Bronchial epithelial cell (primary cell): ENCODE data around the gene FNBP1. TPM values are rescaled to one million over a fixed set of nuclear protein-coding genes. Genes with fewer than 3 reads are reported as not detected.

Source experiments
- DNase-seq: peaks from one replicate; pipeline ENCODE4 v3.0.0-alpha.2; 2010; ENCODE audit warnings: low read depth
- FAIRE-seq: peaks from 2 replicates; lab custom pipeline; 2011; peaks lifted over from hg19 to GRCh38; lab: Jason Lieb, UNC
- H3K27me3 ChIP-seq: 2 replicates; pipeline ENCODE4 v1.5.1; 2011; ENCODE audit warnings: low read length; ENCODE audit not compliant: control insufficient read depth, insufficient read depth
- H3K36me3 ChIP-seq: 2 replicates; pipeline ENCODE4 v1.5.1; 2011; ENCODE audit warnings: low read length; ENCODE audit not compliant: control insufficient read depth, insufficient read depth
- H3K4me3 ChIP-seq: 2 replicates; pipeline ENCODE4 v1.5.1; 2011; ENCODE audit warnings: mild to moderate bottlenecking, low read depth, low read length, control low read depth
- total RNA-seq: library from RNA; depleted of rRNA; stranded (reverse); fragments of >200 nt; gene quantifications from 2 replicates; pipeline ENCODE4 v1.2.1, GENCODE V29; 2014
- TF ChIP-seq, protein P1 (sequence below): IDR thresholded peaks from 2 replicates; pipeline ENCODE4 v1.5.1; 2011; ENCODE audit warnings: mild to moderate bottlenecking, moderate library complexity, low read length, control low read depth, inconsistent platforms; ENCODE audit not compliant: insufficient read depth, severe bottlenecking

Gene FNBP1
- total RNA-seq, 1 donor from 2014 or later: 13.4 TPM

DNA sequence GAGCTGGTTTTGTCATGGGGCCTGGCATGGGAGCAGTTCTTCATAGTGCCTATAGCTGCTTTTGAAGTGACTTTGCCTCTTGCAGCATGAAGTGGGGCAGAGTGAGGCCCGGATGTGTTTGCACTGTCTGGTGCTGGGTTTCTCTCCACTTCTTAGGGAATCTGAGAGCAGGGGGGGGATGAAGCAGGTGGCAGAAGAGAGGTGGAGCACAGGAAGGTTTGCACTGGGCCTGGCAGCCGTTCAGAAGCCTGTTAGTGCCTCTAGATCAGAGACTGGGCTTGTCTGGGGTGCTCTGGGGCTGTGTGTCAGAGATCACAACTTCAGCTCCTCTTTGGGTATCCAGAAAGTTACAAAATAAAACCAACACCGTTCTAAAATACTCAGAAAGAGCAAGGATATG lies 189.4 kb downstream of the FNBP1 start:
- Histone ChIP-seq H3K27me3 (no peaks in the 10 kb centered on the region), H3K36me3 (peaks cover 30% of the 10 kb centered on the region), H3K4me3 (no peak overlapping the region)
- FAIRE-seq: no peak
- no peak for DNase-seq
- TF ChIP-seq, protein P1, sequence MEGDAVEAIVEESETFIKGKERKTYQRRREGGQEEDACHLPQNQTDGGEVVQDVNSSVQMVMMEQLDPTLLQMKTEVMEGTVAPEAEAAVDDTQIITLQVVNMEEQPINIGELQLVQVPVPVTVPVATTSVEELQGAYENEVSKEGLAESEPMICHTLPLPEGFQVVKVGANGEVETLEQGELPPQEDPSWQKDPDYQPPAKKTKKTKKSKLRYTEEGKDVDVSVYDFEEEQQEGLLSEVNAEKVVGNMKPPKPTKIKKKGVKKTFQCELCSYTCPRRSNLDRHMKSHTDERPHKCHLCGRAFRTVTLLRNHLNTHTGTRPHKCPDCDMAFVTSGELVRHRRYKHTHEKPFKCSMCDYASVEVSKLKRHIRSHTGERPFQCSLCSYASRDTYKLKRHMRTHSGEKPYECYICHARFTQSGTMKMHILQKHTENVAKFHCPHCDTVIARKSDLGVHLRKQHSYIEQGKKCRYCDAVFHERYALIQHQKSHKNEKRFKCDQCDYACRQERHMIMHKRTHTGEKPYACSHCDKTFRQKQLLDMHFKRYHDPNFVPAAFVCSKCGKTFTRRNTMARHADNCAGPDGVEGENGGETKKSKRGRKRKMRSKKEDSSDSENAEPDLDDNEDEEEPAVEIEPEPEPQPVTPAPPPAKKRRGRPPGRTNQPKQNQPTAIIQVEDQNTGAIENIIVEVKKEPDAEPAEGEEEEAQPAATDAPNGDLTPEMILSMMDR: no peak

DNA sequence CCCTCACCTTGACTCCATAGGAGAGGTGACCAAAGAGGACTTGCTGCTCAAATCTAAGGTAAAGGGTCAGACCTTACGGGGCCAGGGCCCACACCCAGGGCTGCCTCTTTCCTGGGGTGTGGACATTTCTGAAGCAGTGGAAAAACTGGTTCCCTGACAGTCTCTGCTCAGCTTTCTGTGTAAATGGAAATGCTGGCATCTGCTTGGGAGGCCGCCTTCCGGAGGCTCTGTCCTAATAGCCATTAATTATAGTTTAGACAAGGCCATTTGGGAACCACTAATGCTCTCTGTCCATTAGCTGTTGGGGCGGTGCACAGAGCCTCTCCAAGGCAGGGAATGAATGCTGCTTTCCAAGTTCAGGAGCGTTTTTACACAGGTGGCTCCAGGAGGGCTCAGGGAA lies 190.4 kb downstream of the FNBP1 start:
- FAIRE-seq: no peak
- Histone ChIP-seq H3K36me3 (peaks cover 26% of the 10 kb centered on the region), H3K27me3 (no peaks in the 10 kb centered on the region), H3K4me3 (no peak overlapping the region)
- no peak for DNase-seq
- TF ChIP-seq, protein P1: no peak

DNA sequence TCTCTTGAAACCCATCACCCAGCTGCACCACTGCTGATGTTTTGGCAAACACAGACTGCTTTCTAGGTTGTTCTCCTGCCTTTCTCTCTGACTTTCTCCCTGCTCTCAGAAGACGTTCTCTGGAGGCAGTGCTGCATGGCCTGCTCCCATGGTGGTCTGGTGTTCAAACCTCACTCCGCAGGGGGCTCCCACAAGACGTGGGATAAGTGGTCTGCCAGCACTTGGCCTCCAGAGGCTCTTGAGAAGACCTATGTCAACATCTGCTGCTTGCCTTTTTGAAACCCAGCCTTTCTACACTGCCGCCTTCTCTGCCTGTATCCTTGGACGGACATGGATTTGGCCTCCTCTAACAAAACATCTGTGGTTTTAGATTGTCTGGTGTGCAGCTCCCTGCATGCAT lies 191.2 kb downstream of the FNBP1 start:
- Histone ChIP-seq H3K4me3 (no peak overlapping the region), H3K36me3 (peaks cover 21% of the 10 kb centered on the region), H3K27me3 (no peaks in the 10 kb centered on the region)
- FAIRE-seq (no peak), DNase-seq (no peak)
- TF ChIP-seq, protein P1: no peak

DNA sequence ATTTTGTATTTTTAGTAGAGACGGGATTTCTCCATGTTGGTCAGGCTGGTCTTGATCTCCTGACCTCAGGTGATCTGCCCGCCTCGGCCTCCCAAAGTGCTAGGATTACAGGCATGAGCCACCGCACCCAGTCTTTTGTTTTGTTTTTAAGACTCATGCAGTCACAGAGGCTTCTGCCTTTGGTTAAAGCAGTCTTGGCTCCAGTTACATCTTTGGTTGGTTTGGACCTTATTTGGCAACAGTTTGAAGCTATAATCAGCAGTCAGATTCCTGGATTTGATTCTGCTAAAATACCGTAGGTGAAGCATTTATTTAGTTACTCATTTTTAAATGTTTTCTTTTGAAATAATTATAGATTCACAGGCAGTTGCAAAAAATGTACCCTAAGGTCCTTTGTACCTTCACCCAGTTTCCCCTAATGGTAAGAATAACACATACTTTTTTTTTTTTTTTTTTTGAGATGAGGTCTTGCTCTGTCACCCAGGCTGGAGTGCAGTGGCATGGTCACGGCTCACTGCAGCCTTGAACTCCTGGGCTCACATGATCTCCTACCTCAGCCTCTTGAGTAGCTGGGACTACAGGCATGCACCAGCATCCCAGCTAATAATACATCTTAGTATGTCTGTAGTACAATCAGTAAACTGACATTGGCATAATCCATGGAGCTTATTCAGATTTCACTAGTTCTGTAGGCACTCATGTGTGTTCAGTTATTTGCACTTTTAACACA lies 192.0 kb downstream of the FNBP1 start:
- no peak for FAIRE-seq
- H3K27me3 ChIP-seq: no peaks in the 10 kb centered on the region
- no peak for DNase-seq
- peaks cover 21% of the 10 kb centered on the region for H3K36me3 ChIP-seq
- TF ChIP-seq, protein P1: no peak
- no peak overlapping the region for H3K4me3 ChIP-seq

DNA sequence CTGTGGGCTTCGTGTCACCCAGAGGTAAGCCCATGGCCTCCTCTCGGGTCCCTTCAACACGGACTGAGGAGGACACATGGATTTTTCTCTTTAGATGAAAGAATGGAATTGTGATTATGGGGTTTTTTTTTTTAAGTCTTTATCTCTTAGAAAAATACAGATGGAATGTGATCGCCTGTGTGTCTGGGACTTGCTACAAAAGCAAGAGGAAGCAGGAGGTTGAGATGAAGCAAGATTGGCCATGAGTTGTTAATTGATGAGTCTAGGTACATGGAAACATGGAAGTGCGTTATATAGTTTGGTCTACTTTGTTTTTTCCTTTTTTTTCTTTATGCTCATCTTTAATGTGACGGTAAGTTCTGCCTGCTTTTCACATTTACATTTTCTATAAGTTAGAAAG lies 193.1 kb downstream of the FNBP1 start:
- DNase-seq (no peak), FAIRE-seq (no peak)
- Histone ChIP-seq H3K27me3 (no peaks in the 10 kb centered on the region), H3K36me3 (peaks cover 18% of the 10 kb centered on the region), H3K4me3 (no peak overlapping the region)
- TF ChIP-seq, protein P1: no peak
